Fibroblast of the conjunctiva (primary cell): ENCODE measurements around the gene ANGPTL4.
"Not testable (repeated sequence)": the region's sequence is repeated elsewhere in the genome, so short reads cannot be mapped to it uniquely, and the experiment has no call there.

ENCODE experiments used
- DNase-seq: peaks from one replicate; pipeline ENCODE4 v3.0.0-alpha.2; 2010; ENCODE audit warnings: low read depth

Gene ANGPTL4

GRCh38 chr19:8363803-8364771 lies at the start of gene ANGPTL4:
TSS of gene ANGPTL4 (plus strand) at chr19:8364155. CDS start at chr19:8364322, 167 bp downstream.
- DNase-seq, result no peak

GRCh38 chr19:8314981-8315640 lies 48.8 kb upstream of the ANGPTL4 start:
- not testable (repeated sequence) for DNase-seq

- no peak for DNase-seq
These were observed 47.4 kb upstream of the ANGPTL4 start for GRCh38 chr19:8316351-8317125.

- not testable (repeated sequence) for DNase-seq
These were observed 45.1 kb upstream of the ANGPTL4 start for GRCh38 chr19:8318835-8319234.

GRCh38 chr19:8319807-8320520 lies 44.0 kb upstream of the ANGPTL4 start:
- DNase-seq, result no peak

- no peak for DNase-seq
These were observed 43.3 kb upstream of the ANGPTL4 start for GRCh38 chr19:8320564-8321066.

GRCh38 chr19:8321067-8321985 lies 42.6 kb upstream of the ANGPTL4 start, which contains the start of the genes NDUFA7 and RPS28:
TSS of gene NDUFA7 (minus strand) at chr19:8321375. CDS start at chr19:8321358, 17 bp downstream.
TSS of gene RPS28 (plus strand) at chr19:8321496. CDS start at chr19:8321531, 35 bp downstream.
- DNase-seq, result peak; percentile 94

GRCh38 chr19:8321986-8322637 lies 41.8 kb upstream of the ANGPTL4 start:
- no peak for DNase-seq

GRCh38 chr19:8322638-8322997 lies 41.3 kb upstream of the ANGPTL4 start:
- no peak for DNase-seq

GRCh38 chr19:8323781-8324185 lies 40.2 kb upstream of the ANGPTL4 start:
- DNase-seq, result no peak

- DNase-seq, result no peak
These were observed 39.5 kb upstream of the ANGPTL4 start for GRCh38 chr19:8324186-8325050.

- no peak for DNase-seq
These were observed 38.5 kb upstream of the ANGPTL4 start for GRCh38 chr19:8325454-8325853.

GRCh38 chr19:8329996-8330395 lies 34.0 kb upstream of the ANGPTL4 start:
- DNase-seq, result no peak

- no peak for DNase-seq
These were observed 32.6 kb upstream of the ANGPTL4 start for GRCh38 chr19:8331263-8331845.

- DNase-seq, result no peak
These were observed 30.8 kb upstream of the ANGPTL4 start for GRCh38 chr19:8332976-8333766.

- no peak for DNase-seq
These were observed 30.0 kb upstream of the ANGPTL4 start for GRCh38 chr19:8333767-8334457.
